ENCODE data around the gene SQSTM1. TPM values are rescaled to one million over a fixed set of nuclear protein-coding genes. Genes with fewer than 3 reads are reported as not detected.

Gene SQSTM1
- polyA plus RNA-seq, 2 of the 4 experiments (the other 2 are of a cell fraction) = 362 to 625 TPM

GRCh38 chr5:179791881-179792611 is 28.7 kb upstream of the SQSTM1 start:
- Histone ChIP-seq H3K9me3 (no peaks in the 10 kb centered on the region), H3K4me1 (peaks cover 14% of the 10 kb centered on the region; the same call in 2 of the 3 replicates), H3K27ac (no peak overlapping the region), H3K4me3 (no peak overlapping the region), H3K4me2 (no peak overlapping the region)
- ATAC-seq = no peak
- DNase-seq (ENCODE audit: low read depth in 1 of 2, low spot score in 1 of 2) = no peak
- WGBS (ENCODE audit: missing lambda C conversion rate) = 84% methylated on average over 14 of the region's 15 CpGs
- TF ChIP-seq NFE2L2 (conservative IDR thresholded peaks at IDR 0.05; ENCODE audit: low read length) = no peak
- no peak for TF ChIP-seq ZFP36 (IDR thresholded peaks at IDR 0.05; ENCODE audit: borderline replicate concordance, partially characterized antibody)
- no peak for TF ChIP-seq ZNF302 (CRISPR knock-in tag; IDR thresholded peaks at IDR 0.05)
- TF ChIP-seq ZC3H11A (IDR thresholded peaks at IDR 0.05) = no peak
- POLR2A ChIA-PET = no interaction called here
- no peak for FAIRE-seq
- CTCF ChIA-PET = interaction anchor here (0.6 to 6.4 kb wide), 7 partner anchors 10 to 300 kb away, joined by 3 to 28 read pairs (median 4); no protein-coding TSS in a partner anchor

GRCh38 chr5:179792612-179793467 is 27.9 kb upstream of the SQSTM1 start:
- CTCF ChIA-PET = interaction anchor here (0.6 to 6.4 kb wide), 7 partner anchors 10 to 56 kb away, joined by 3 to 68 read pairs (median 12); no protein-coding TSS in a partner anchor
- TF ChIP-seq ZC3H11A (IDR thresholded peaks at IDR 0.05) (no peak), SMC3 (IDR thresholded peaks at IDR 0.05) (no peak), ATOH8 (CRISPR knock-in tag; IDR thresholded peaks at IDR 0.05; ENCODE audit: low read depth) (no peak), ZFP36 (IDR thresholded peaks at IDR 0.05; ENCODE audit: borderline replicate concordance, partially characterized antibody) (no peak), HEYL (CRISPR knock-in tag; IDR thresholded peaks at IDR 0.05) (no peak), HOXA7 (CRISPR knock-in tag; IDR thresholded peaks at IDR 0.05) (no peak), MAFK (IDR thresholded peaks at IDR 0.05; ENCODE audit: partially characterized antibody) (no peak), MYC (IDR thresholded peaks at IDR 0.05; ENCODE audit: borderline replicate concordance, low read length) (no peak), KDM5A (IDR thresholded peaks at IDR 0.05) (no peak), EHF (CRISPR knock-in tag; IDR thresholded peaks at IDR 0.05) (no peak), MAX (IDR thresholded peaks at IDR 0.05) (no peak), ELK1 (IDR thresholded peaks at IDR 0.05; ENCODE audit: low read depth, low read length) (no peak), BHLHE40 (IDR thresholded peaks at IDR 0.05; ENCODE audit: low read depth, low read length) (no peak), TFCP2L1 (CRISPR knock-in tag; IDR thresholded peaks at IDR 0.05) (no peak), HES2 (IDR thresholded peaks at IDR 0.05) (no peak), RAD21 (conservative IDR thresholded peaks at IDR 0.05 in 1 of 2, IDR thresholded peaks at IDR 0.05 in 1 of 2) (no peak), RNF2 (IDR thresholded peaks at IDR 0.05; ENCODE audit: borderline replicate concordance, low read depth) (no peak)
- TF ChIP-seq, protein P1, sequence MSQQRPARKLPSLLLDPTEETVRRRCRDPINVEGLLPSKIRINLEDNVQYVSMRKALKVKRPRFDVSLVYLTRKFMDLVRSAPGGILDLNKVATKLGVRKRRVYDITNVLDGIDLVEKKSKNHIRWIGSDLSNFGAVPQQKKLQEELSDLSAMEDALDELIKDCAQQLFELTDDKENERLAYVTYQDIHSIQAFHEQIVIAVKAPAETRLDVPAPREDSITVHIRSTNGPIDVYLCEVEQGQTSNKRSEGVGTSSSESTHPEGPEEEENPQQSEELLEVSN (IDR thresholded peaks at IDR 0.05; ENCODE audit: borderline replicate concordance, low read depth) = no peak
- ATAC-seq = no peak
- H3K4me3 ChIP-seq = no peak overlapping the region
- 94% methylated on average over 21 of the region's 24 CpGs for WGBS (ENCODE audit: missing lambda C conversion rate)
- FAIRE-seq = no peak
- no peak overlapping the region for H3K4me2 ChIP-seq
- no peaks in the 10 kb centered on the region for H3K9me3 ChIP-seq
- peaks cover 14% of the 10 kb centered on the region; the same call in 2 of the 3 replicates for H3K4me1 ChIP-seq
- POLR2A ChIA-PET = no interaction called here
- no peak for DNase-seq (ENCODE audit: low read depth in 1 of 2, low spot score in 1 of 2)
- H3K27ac ChIP-seq = no peak overlapping the region
